Breast epithelium (tissue), 4 donors: Measurements from ENCODE around the gene PLIN3. TPM values are rescaled to one million over a fixed set of nuclear protein-coding genes. Genes with fewer than 3 reads are reported as not detected.
A peak's percentile ranks its signal among the peaks of the same experiment; 100 is the strongest.
"Not testable (repeated sequence)": the region's sequence is repeated elsewhere in the genome, so short reads cannot be mapped to it uniquely, and the experiment has no call there.

ENCODE experiments used
- DNase-seq, 2 donors: peaks; one replicate each; pipeline ENCODE4 v3.0.0-alpha.2; 2019; ENCODE audit warnings: low spot score in 2 of 2
- H3K27ac ChIP-seq, 2 donors: fragments of 200-600 bp; sonication (generic) in 1 of 2; one replicate each; pipeline ENCODE4 v1.5.1; 2016 to 2019; ENCODE audit warnings: mild to moderate bottlenecking in 1 of 2
- H3K27me3 ChIP-seq, 2 donors: fragments of 200-600 bp; sonication (generic) in 1 of 2; one replicate each; pipeline versions ENCODE4 v1.5.1 to v1.6.0; 2017 to 2019; ENCODE audit warnings: control low read depth in 1 of 2, mild to moderate bottlenecking in 1 of 2
- H3K36me3 ChIP-seq: fragments of 200-600 bp; one replicate; pipeline ENCODE4 v1.5.1; 2019
- H3K4me1 ChIP-seq, 2 donors: fragments of 200-600 bp; sonication (generic); one replicate each; pipeline ENCODE4 v1.5.1; 2016 to 2019; ENCODE audit warnings: control low read depth in 1 of 2
- H3K4me3 ChIP-seq, 3 donors: fragments of 200-600 bp; sonication (generic); 1 replicate in 2 of 3; 2 replicates in 1 of 3; pipeline ENCODE4 v1.5.1; 2016 to 2019; ENCODE audit warnings: mild to moderate bottlenecking in 3 of 3, moderate library complexity in 2 of 3
- H3K9me3 ChIP-seq, 2 donors: fragments of 200-600 bp; sonication (generic) in 1 of 2; one replicate each; pipeline ENCODE4 v1.5.1; 2016 to 2019; ENCODE audit warnings: control low read depth in 1 of 2
- POLR2A ChIP-seq: fragments of 450-650 bp; IDR thresholded peaks from one replicate; pipeline ENCODE4 v1.6.1; 2016; ENCODE audit warnings: antibody characterized with exemption, mild to moderate bottlenecking, moderate library complexity
- POLR2AphosphoS5 ChIP-seq, 3 donors: sonication (generic); formaldehyde crosslinking; IDR thresholded peaks; one replicate each; pipeline ENCODE4 v1.6.1; 2017; ENCODE audit warnings: antibody characterized with exemption in 3 of 3
- intact Hi-C: fragments of 100-400 bp; cut with DNase I; formaldehyde crosslinking; loops from one replicate; pipeline ENCODE4 v1.15.1; 2023; ENCODE audit warnings: low total_unique reads
- total RNA-seq, 3 donors: library from RNA; depleted of rRNA; stranded (reverse); fragments of >200 nt; gene quantifications; one replicate each; pipeline ENCODE4 v1.1.0, GENCODE V29; 2016
- TF ChIP-seq, protein P1 (sequence below), 3 donors: fragments of 450-650 bp; IDR thresholded peaks; one replicate each; pipeline ENCODE4 v1.5.1; 2016 to 2017; ENCODE audit warnings: antibody characterized with exemption in 3 of 3, mild to moderate bottlenecking in 3 of 3, moderate library complexity in 3 of 3

Gene PLIN3
- total RNA-seq, 3 donors from 2014 or later: 50.1 to 77.3 (median 53.8) TPM

DNA sequence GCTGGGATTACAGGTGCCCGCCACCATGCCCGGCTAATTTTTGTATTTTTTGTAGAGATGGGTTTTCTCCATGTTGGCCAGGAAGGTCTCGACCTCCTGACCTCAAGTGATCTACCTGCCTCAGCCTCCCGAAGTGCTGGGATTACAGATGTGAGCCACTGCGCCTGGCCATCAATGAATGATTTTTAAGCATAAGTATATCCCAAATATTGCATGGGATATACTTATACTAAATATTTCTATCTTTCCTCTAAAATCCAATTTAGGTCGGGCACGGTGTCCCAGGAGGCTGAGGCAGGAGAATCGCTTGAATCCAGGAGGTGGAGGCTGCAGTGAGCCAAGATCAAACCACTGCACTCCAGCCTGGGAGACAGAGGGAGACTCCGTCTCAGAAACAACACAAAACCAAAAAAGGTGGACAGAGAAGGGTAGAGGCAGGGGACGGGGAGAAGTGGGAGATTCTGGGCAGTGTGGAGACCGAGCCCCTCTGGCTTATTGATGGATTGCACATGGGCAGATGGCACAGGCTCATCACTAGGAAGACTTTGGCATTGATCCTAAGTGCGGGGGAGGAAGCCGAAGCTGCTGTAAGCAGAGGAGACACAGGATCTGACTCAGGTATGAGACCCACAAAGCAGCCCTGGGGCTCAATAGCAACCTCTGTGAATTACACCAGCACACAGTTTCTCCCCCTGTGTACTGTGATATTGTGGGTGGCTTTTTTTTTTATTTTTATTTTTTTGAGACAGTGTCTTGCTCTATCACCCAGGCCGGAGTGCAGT is 21.8 kb upstream of the PLIN3 start:
- DNase-seq: peak in 1 of 2 donors; percentile 72
- H3K27me3 ChIP-seq: no peaks in the 10 kb centered on the region
- no peaks in the 10 kb centered on the region for H3K36me3 ChIP-seq
- H3K4me3 ChIP-seq: no peak overlapping the region
- no peak for TF ChIP-seq POLR2A
- TF ChIP-seq, protein P1, sequence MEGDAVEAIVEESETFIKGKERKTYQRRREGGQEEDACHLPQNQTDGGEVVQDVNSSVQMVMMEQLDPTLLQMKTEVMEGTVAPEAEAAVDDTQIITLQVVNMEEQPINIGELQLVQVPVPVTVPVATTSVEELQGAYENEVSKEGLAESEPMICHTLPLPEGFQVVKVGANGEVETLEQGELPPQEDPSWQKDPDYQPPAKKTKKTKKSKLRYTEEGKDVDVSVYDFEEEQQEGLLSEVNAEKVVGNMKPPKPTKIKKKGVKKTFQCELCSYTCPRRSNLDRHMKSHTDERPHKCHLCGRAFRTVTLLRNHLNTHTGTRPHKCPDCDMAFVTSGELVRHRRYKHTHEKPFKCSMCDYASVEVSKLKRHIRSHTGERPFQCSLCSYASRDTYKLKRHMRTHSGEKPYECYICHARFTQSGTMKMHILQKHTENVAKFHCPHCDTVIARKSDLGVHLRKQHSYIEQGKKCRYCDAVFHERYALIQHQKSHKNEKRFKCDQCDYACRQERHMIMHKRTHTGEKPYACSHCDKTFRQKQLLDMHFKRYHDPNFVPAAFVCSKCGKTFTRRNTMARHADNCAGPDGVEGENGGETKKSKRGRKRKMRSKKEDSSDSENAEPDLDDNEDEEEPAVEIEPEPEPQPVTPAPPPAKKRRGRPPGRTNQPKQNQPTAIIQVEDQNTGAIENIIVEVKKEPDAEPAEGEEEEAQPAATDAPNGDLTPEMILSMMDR (IDR thresholded peaks at IDR 0.05): no peak
- TF ChIP-seq POLR2AphosphoS5 (IDR thresholded peaks at IDR 0.05): no peak
- H3K9me3 ChIP-seq: no peaks in the 10 kb centered on the region
- intact Hi-C loops: no loop called here
- H3K27ac ChIP-seq: no peak overlapping the region
- H3K4me1 ChIP-seq: no peaks in the 10 kb centered on the region

- H3K9me3 ChIP-seq, intact Hi-C loops, H3K4me1 ChIP-seq, H3K27ac ChIP-seq, H3K27me3 ChIP-seq, DNase-seq, H3K36me3 ChIP-seq, H3K4me3 ChIP-seq: not testable (repeated sequence)
These were observed 20.3 kb upstream of the PLIN3 start for GRCh38 chr19:4887803-4888202.

DNA sequence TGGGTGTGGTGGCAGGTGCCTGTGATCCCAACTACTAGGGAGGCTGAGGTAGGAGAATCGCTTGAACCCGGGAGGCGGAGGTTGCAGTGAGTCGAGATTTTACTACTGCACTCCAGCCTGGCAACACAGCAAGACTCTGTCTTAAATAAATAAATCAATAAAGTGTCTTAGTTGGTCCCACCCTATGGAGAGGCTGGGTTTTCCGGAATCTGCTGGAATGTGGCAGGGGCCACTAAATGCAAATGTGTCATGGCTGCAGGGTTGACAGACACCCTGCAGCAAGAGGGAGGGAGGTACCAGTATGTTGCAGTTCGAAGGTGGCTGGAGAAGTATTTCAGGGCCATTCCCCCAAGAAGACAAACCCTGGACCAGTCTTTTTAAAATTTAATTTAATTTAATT is 17.5 kb upstream of the PLIN3 start:
- H3K9me3 ChIP-seq, intact Hi-C loops, H3K4me3 ChIP-seq, H3K27me3 ChIP-seq, H3K36me3 ChIP-seq, DNase-seq, H3K27ac ChIP-seq, H3K4me1 ChIP-seq: not testable (repeated sequence)

- H3K4me1 ChIP-seq, H3K27me3 ChIP-seq, intact Hi-C loops, H3K9me3 ChIP-seq, H3K27ac ChIP-seq, H3K4me3 ChIP-seq, DNase-seq, H3K36me3 ChIP-seq: not testable (repeated sequence)
These were observed 15.4 kb upstream of the PLIN3 start for GRCh38 chr19:4882874-4883273.

DNA sequence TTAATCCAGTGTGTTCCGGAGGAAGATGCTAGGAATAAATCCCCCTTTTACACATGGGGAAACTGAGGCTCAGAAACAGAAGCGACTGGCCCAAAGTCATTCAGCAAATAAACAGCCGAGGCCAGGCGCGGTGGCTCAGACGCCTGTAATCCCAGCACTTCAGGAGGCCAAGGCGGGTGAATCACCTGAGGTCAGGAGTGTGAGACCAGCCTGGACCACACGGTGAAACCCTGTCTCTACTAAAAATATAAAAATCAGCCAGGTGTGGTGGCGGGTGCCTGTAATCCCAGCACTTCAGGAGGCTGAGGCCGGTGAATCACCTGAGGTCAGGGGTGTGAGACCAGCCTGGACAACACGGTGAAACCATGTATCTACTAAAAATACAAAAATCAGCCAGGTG is 11.6 kb upstream of the PLIN3 start:
- DNase-seq: no peak
- no peaks in the 10 kb centered on the region for H3K4me1 ChIP-seq
- no peaks in the 10 kb centered on the region for H3K36me3 ChIP-seq
- no peaks in the 10 kb centered on the region for H3K9me3 ChIP-seq
- no peak overlapping the region for H3K4me3 ChIP-seq
- no peaks in the 10 kb centered on the region for H3K27me3 ChIP-seq
- intact Hi-C loops: loop anchor here (5.0 kb wide), 1 partner anchor 918 kb away; no protein-coding TSS in a partner anchor
- TF ChIP-seq, protein P1 (IDR thresholded peaks at IDR 0.05): no peak
- TF ChIP-seq POLR2A (no peak), POLR2AphosphoS5 (IDR thresholded peaks at IDR 0.05) (no peak)
- H3K27ac ChIP-seq: peak overlapping the region in 1 of 2 donors; percentile 80

GRCh38 chr19:4878491-4878968 is 11.1 kb upstream of the PLIN3 start:
- Histone ChIP-seq H3K27me3 (no peaks in the 10 kb centered on the region), H3K4me1 (no peaks in the 10 kb centered on the region), H3K27ac (peak overlapping the region; percentile 74 to 80), H3K4me3 (peak overlapping the region in 2 of 3 donors; percentile 8 to 40), H3K9me3 (no peaks in the 10 kb centered on the region), H3K36me3 (no peaks in the 10 kb centered on the region)
- intact Hi-C loops: loop anchor here (5.0 kb wide), 1 partner anchor 919 kb away; no protein-coding TSS in a partner anchor
- DNase-seq: peak in 1 of 2 donors; percentile 29
- TF ChIP-seq, protein P1 (IDR thresholded peaks at IDR 0.05): no peak
- no peak for TF ChIP-seq POLR2AphosphoS5 (IDR thresholded peaks at IDR 0.05)
- no peak for TF ChIP-seq POLR2A
